GM21737 (cell line): ENCODE measurements around the gene DVL3.

Source experiments
- ATAC-seq: cut with Tn5 transposase; IDR thresholded peaks from one replicate; pipeline ENCODE4 v1.9.1; 2021; ENCODE audit warnings: mild to moderate bottlenecking, moderate library complexity; ENCODE audit not compliant: unreplicated experiment

DVL3 gene

GRCh38 chr3:184209146-184209923 lies 54.2 kb downstream of the DVL3 start:
- ATAC-seq = no peak

DNA sequence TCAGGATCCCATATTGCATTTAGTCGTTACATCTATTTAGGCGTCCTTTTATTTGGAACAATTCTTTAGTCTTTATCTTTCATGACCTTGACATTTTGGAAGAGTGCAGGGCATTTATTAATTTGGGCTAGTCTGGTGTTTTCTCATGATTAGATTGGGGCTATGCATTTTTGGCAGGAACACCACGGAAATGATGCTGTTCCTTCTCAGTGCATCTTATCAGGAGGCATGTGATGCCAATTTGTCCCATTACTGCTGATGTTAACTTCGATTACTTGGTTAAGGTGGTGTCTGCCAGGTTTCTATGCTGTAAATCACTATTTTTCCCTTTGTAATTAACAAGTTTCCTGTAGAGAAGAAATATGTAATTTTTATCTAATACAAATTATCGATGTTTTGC lies 56.1 kb downstream of the DVL3 start:
- ATAC-seq = no peak

DNA sequence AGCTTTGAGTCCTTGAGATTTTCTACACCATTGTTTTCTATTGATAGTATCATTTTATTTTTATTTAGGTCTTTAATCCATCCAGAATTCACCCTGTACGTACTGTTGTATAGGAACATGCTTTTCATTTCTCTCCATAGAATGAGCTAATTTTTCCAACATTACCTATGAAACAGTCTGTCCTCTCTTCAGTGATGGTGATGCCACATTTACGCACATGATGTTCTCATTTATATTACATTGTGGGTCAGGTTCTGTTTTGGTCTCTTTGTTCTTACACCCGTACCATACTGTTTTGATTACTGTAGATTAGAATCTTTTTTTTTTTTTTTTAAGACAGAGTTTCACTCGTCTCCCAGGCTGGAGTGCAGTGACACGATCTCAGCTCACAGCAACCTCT lies 56.5 kb downstream of the DVL3 start:
- no peak for ATAC-seq

DNA sequence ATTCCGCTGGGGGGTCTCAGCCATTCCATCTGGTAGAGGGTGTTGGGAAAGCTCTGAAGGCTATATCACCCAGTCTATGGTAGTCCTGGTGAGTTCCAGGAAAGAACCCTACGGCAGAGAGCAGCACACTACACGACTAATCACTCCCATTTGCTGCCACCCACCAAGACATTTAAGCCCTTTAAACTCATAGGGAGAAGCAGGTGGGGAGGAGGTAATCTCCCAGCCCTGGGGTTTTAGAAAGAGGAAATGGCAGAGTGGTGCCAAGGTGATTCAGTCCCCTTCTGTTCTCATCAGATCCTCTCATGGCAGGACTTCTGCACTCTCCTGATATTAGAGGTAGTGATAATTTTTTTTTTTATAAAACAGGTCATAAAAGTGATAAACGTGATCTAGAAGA lies 63.6 kb downstream of the DVL3 start:
- no peak for ATAC-seq

GRCh38 chr3:184222521-184222920 lies 67.3 kb downstream of the DVL3 start:
- ATAC-seq = no peak
